Trophoblast cell (in vitro differentiated cells and primary cell): ENCODE data around the gene PCSK4.

Experiments used
- DNase-seq, 2 donors: peaks; one replicate each; pipeline ENCODE4 v3.0.0-alpha.2; 2016
- H2AFZ ChIP-seq: 2 replicates; pipeline ENCODE4 v1.6.1; 2013; ENCODE audit warnings: low read length, moderate library complexity, mild to moderate bottlenecking; ENCODE audit not compliant: insufficient read depth, poor library complexity
- H2AK5ac ChIP-seq: 2 replicates; pipeline ENCODE4 v1.6.1; 2013; ENCODE audit warnings: mild to moderate bottlenecking, low read length
- H2BK120ac ChIP-seq: 2 replicates; pipeline ENCODE4 v1.6.1; 2013; ENCODE audit warnings: low read length, mild to moderate bottlenecking, moderate library complexity; ENCODE audit not compliant: insufficient read depth, poor library complexity
- H2BK12ac ChIP-seq: 2 replicates; pipeline ENCODE4 v1.6.1; 2013; ENCODE audit warnings: mild to moderate bottlenecking, low read length, moderate library complexity
- H2BK5ac ChIP-seq: 2 replicates; pipeline ENCODE4 v1.6.1; 2013; ENCODE audit warnings: low read length, low read depth, moderate library complexity, mild to moderate bottlenecking; ENCODE audit not compliant: poor library complexity
- H3K14ac ChIP-seq: 2 replicates; pipeline ENCODE4 v1.6.1; 2013; ENCODE audit warnings: mild to moderate bottlenecking, low read length
- H3K18ac ChIP-seq: 2 replicates; pipeline ENCODE4 v1.6.1; 2013; ENCODE audit warnings: mild to moderate bottlenecking, low read length
- H3K23ac ChIP-seq: 2 replicates; pipeline ENCODE4 v1.6.1; 2013; ENCODE audit warnings: low read length
- H3K27ac ChIP-seq: 2 replicates; pipeline ENCODE4 v1.5.1; 2013; ENCODE audit warnings: low read depth, mild to moderate bottlenecking, inconsistent platforms, low read length, moderate library complexity
- H3K27me3 ChIP-seq: 2 replicates; pipeline ENCODE4 v1.6.1; 2013; ENCODE audit warnings: inconsistent platforms, mild to moderate bottlenecking, low read length, moderate library complexity; ENCODE audit not compliant: insufficient read depth
- H3K36me3 ChIP-seq, 2 experiments: 1 replicate in 1 of 2; 2 replicates in 1 of 2; pipeline ENCODE4 v1.6.1; 2013; ENCODE audit warnings: low read length in 2 of 2, mild to moderate bottlenecking in 2 of 2, moderate library complexity in 1 of 2; ENCODE audit not compliant: insufficient read depth in 2 of 2, control insufficient read depth in 1 of 2
- H3K4ac ChIP-seq: 2 replicates; pipeline ENCODE4 v1.6.1; 2013; ENCODE audit warnings: low read depth, mild to moderate bottlenecking, low read length, moderate library complexity
- H3K4me1 ChIP-seq, 2 experiments: 1 replicate in 1 of 2; 2 replicates in 1 of 2; pipeline ENCODE4 v1.6.1; 2013; ENCODE audit warnings: low read length in 2 of 2, mild to moderate bottlenecking in 2 of 2, moderate library complexity in 1 of 2; ENCODE audit not compliant: insufficient read depth in 2 of 2, control insufficient read depth in 1 of 2
- H3K4me2 ChIP-seq: 2 replicates; pipeline ENCODE4 v1.6.1; 2013; ENCODE audit warnings: inconsistent platforms, mild to moderate bottlenecking, low read length, moderate library complexity
- H3K4me3 ChIP-seq: 2 replicates; pipeline ENCODE4 v1.5.1; 2013; ENCODE audit warnings: mild to moderate bottlenecking, low read depth, low read length, inconsistent platforms
- H3K79me1 ChIP-seq: one replicate; pipeline ENCODE4 v1.6.1; 2013; ENCODE audit warnings: low read length
- H3K79me2 ChIP-seq: 2 replicates; pipeline ENCODE4 v1.6.1; 2013; ENCODE audit warnings: low read length, mild to moderate bottlenecking; ENCODE audit not compliant: control insufficient read depth, insufficient read depth, poor library complexity
- H3K9ac ChIP-seq: 2 replicates; pipeline ENCODE4 v1.6.1; 2013; ENCODE audit warnings: mild to moderate bottlenecking, low read length
- H3K9me3 ChIP-seq: 2 replicates; pipeline ENCODE4 v1.6.1; 2013; ENCODE audit warnings: low read depth, mild to moderate bottlenecking, control low read depth, inconsistent platforms, low read length; ENCODE audit not compliant: insufficient read depth
- H4K12ac ChIP-seq: 2 replicates; pipeline ENCODE4 v1.6.1; 2013; ENCODE audit warnings: low read depth, mild to moderate bottlenecking, low read length, moderate library complexity
- H4K8ac ChIP-seq: 2 replicates; pipeline ENCODE4 v1.6.1; 2013; ENCODE audit warnings: low read depth, mild to moderate bottlenecking, low read length, moderate library complexity
- H4K91ac ChIP-seq: one replicate; pipeline ENCODE4 v1.6.1; 2013; ENCODE audit warnings: low read depth, mild to moderate bottlenecking, low read length, moderate library complexity
- WGBS: extraction: QIAGEN DNeasy Blood & Tissue Kit; methylation state at CpG from one replicate; pipeline ENCODE4 v1.1.7; 2013; ENCODE audit warnings: missing lambda C conversion rate; ENCODE audit not compliant: insufficient read length, insufficient coverage; ENCODE audit errors: extremely low coverage; 5-methylcytosine and 5-hydroxymethylcytosine counted together

PCSK4 gene

DNA sequence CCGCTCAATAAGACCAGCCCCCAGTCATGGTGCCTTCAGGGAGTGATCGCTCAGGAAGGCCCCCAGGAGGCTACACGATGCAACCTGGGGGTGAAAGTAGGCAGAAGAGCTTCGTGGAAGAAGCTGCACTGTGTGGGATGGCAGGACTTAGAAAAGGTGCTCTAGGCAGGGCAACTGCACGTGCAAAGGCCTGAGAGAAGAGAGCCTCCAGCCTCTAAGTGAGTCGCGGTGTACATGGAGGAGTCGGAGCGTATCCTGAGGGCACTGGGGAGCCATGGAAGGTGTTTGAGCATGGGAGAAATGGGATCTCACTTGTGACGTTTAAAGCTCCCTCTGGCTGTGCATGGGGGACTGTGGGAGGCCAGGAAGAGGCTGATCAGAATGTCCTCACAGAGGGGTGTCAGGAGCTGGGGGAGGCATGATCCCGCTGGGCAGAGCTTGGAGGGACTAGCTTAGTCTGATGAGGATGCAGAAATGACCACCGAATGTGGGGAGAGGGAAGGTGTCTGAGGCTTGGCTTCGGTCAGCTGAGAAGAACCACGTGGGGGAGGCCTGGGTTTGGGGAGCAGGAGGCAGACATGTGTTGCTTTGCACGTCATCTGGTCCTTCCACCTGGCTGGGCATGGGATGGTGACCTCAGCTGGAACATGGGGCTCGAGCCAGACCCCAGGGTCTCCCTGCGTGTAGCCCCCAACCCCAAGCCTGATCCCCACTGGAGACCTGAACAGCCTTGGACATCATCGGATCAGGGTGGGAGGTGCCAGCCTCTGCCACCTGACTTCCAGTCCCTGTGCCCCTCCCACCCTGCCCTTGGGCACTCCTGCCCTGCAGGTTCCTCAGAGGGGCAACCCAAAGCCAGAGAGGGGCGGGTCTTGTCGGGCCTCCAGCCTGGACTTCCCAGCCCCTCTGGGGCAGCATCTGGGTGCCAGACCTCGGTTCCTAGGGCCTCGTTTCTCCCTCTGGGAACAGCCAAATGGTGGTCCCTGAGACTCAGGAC is 39.1 kb downstream of the PCSK4 start:
- peaks cover 18% of the 10 kb centered on the region for H3K9me3 ChIP-seq
- WGBS = no CpG with 5 or more reads among the region's 22 CpGs
- no peak overlapping the region for H3K23ac ChIP-seq
- H3K4me3 ChIP-seq = no peak overlapping the region
- H3K27me3 ChIP-seq = peaks cover 58% of the 10 kb centered on the region
- no peak overlapping the region for H2BK12ac ChIP-seq
- no peak overlapping the region for H3K9ac ChIP-seq
- no peak overlapping the region for H2AK5ac ChIP-seq
- no peak overlapping the region for H4K91ac ChIP-seq
- H3K36me3 ChIP-seq = no peaks in the 10 kb centered on the region
- DNase-seq = no peak
- no peaks in the 10 kb centered on the region for H3K79me1 ChIP-seq
- no peak overlapping the region for H2BK5ac ChIP-seq
- no peak overlapping the region for H3K27ac ChIP-seq
- H3K14ac ChIP-seq = no peak overlapping the region
- H3K4me1 ChIP-seq = peaks cover 0 to 5% of the 10 kb centered on the region in 2 experiments
- no peak overlapping the region for H3K4me2 ChIP-seq
- no peak overlapping the region for H2AFZ ChIP-seq
- H2BK120ac ChIP-seq = no peak overlapping the region
- no peaks in the 10 kb centered on the region for H3K79me2 ChIP-seq
- H4K12ac ChIP-seq = no peak overlapping the region
- no peak overlapping the region for H3K4ac ChIP-seq
- H3K18ac ChIP-seq = no peak overlapping the region
- no peak overlapping the region for H4K8ac ChIP-seq

DNA sequence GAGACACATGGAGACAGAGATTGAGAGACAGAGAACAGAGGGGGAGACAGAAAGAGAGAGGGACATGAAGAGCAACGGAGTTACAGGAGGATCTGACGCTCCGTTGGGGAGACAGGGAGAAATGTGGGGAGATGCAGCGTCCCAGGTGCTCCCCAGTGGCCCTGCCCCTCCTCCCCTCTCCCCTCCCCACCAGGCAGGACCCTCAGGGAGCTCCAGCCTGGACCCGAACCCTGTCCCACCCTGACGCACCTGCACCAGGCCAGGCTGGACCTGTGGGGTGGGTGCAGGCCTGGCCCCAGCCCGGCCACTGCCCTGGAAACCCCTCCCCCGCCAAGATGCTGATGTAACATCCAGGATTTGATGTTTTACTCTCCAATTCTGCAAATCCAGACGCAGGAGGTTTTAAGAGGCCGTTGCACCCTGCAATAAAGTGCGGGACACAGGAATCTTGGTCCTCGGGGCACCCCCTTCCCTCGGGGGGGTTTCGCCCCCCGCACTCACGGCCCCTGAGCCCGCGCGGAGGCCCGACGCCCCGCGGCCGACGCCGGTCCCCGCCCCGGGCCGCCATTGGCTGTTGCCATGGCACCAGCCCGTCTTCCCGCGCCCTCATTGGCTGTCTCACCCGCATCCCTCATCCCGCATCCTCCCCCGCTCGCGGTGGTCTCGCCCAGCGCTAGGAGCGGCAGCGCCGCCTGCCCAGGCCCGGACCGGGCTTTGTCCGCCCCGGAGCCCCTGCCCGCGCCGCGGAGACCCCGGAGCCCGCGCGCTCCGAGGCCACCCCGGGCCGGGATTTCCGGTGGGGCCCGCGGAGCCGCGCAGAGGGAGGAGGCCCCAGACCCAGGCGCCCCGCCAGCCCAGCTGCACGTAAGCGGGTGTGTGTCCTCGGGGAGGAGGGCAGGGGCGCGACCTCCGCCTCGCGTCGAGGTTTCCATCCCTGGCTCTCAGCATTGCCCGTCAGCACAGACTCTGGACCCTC is 40.4 kb downstream of the PCSK4 start, which contains the start of gene APC2:
Gene APC2, plus strand, starts transcription at position 655 of the 976 bp plus-strand sequence. CDS start 2,881 bp downstream, outside the sequence.
- Histone ChIP-seq H4K91ac (no peak within 1 kb of the TSS), H2AFZ (no peak within 1 kb of the TSS), H3K4me3 (no peak within 1 kb of the TSS), H3K27me3 (peaks cover 63% of the 10 kb centered on the region), H2AK5ac (no peak within 1 kb of the TSS), H3K79me2 (no peaks in the 10 kb centered on the region), H4K8ac (no peak within 1 kb of the TSS), H3K4me2 (no peak within 1 kb of the TSS), H2BK12ac (no peak within 1 kb of the TSS), H3K79me1 (no peaks in the 10 kb centered on the region), H4K12ac (no peak within 1 kb of the TSS), H3K9me3 (peaks cover 12% of the 10 kb centered on the region), H3K36me3 (no peaks in the 10 kb centered on the region), H3K4ac (no peak within 1 kb of the TSS), H2BK5ac (no peak within 1 kb of the TSS), H2BK120ac (no peak within 1 kb of the TSS), H3K4me1 (peaks cover 5 to 11% of the 10 kb centered on the region in 2 experiments), H3K23ac (peak within 1 kb of the TSS; percentile 8), H3K9ac (no peak within 1 kb of the TSS), H3K14ac (no peak within 1 kb of the TSS), H3K18ac (no peak within 1 kb of the TSS), H3K27ac (no peak within 1 kb of the TSS)
- no CpG with 5 or more reads among the region's 74 CpGs for WGBS
- peak in 1 of 2 donors; percentile 33 for DNase-seq

DNA sequence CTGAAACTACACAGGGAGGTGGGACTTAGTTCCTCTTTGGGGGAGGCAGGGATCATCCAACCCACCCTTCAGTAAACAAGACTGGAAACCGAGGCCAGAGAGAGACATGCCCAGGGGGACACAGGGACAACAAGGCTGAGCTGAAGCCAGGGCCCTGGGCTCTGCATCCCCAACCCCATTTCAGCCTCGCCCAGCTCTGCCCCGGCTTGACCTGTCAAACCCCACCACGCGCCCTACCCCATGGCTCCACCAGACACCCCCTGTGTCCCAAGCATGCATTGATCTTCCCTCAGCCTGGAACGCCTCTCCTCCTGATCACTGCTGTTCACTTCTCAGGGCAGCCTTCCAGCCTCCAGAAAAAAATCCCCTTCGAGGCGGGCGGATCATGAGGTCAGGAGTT is 42.2 kb downstream of the PCSK4 start:
- Histone ChIP-seq H3K36me3 (peaks cover 0 to 1% of the 10 kb centered on the region in 2 experiments), H3K4ac (no peak overlapping the region), H3K23ac (no peak overlapping the region), H3K79me1 (no peaks in the 10 kb centered on the region), H3K4me2 (no peak overlapping the region), H3K14ac (no peak overlapping the region), H3K79me2 (no peaks in the 10 kb centered on the region), H3K18ac (no peak overlapping the region), H2AK5ac (no peak overlapping the region), H3K9me3 (peaks cover 11% of the 10 kb centered on the region), H3K27ac (no peak overlapping the region), H4K91ac (no peak overlapping the region), H4K12ac (no peak overlapping the region), H3K9ac (no peak overlapping the region), H2BK120ac (no peak overlapping the region), H4K8ac (no peak overlapping the region), H2AFZ (no peak overlapping the region), H3K4me3 (no peak overlapping the region), H2BK5ac (no peak overlapping the region), H3K27me3 (peaks cover 63% of the 10 kb centered on the region), H2BK12ac (no peak overlapping the region), H3K4me1 (peaks cover 6 to 12% of the 10 kb centered on the region in 2 experiments)
- no CpG with 5 or more reads among the region's 9 CpGs for WGBS
- no peak for DNase-seq

DNA sequence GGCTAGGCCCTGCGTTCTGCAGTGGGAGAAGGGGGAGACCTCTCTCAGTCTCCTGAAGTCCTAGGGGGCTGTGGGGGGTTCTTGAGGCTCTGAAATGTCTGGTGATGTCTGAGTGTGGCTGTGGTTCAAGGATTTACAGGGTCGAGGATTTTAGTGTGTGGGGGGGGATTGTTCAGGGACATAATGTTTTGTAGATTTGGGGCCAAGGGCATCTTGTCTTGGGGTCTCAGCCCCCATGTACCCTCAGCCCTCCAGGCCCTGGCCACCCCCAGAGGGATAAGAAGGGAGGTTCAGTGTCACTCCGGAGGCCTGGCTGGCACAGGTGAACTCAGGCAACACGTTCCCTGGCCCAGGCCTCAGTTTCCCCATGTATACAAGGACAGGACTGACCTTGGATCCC is 42.6 kb downstream of the PCSK4 start:
- no peak overlapping the region for H2BK12ac ChIP-seq
- no peak overlapping the region for H3K4me2 ChIP-seq
- H2AK5ac ChIP-seq = no peak overlapping the region
- H3K27me3 ChIP-seq = peaks cover 62% of the 10 kb centered on the region
- H3K27ac ChIP-seq = no peak overlapping the region
- H3K79me2 ChIP-seq = no peaks in the 10 kb centered on the region
- no peak overlapping the region for H3K4ac ChIP-seq
- H3K9me3 ChIP-seq = peaks cover 9% of the 10 kb centered on the region
- no peak overlapping the region for H2BK5ac ChIP-seq
- H3K14ac ChIP-seq = no peak overlapping the region
- peaks cover 6 to 12% of the 10 kb centered on the region in 2 experiments for H3K4me1 ChIP-seq
- H4K8ac ChIP-seq = no peak overlapping the region
- WGBS = no CpG with 5 or more reads among the region's 4 CpGs
- H3K18ac ChIP-seq = no peak overlapping the region
- DNase-seq = no peak
- no peak overlapping the region for H4K12ac ChIP-seq
- H2AFZ ChIP-seq = no peak overlapping the region
- no peak overlapping the region for H3K9ac ChIP-seq
- no peak overlapping the region for H2BK120ac ChIP-seq
- peaks cover 4% of the 10 kb centered on the region in 2 experiments for H3K36me3 ChIP-seq
- no peaks in the 10 kb centered on the region for H3K79me1 ChIP-seq
- H3K4me3 ChIP-seq = no peak overlapping the region
- H3K23ac ChIP-seq = no peak overlapping the region
- H4K91ac ChIP-seq = no peak overlapping the region
